Activated T-cell treated with anti-CD3 and anti-CD28 coated beads, Interleukin-2, amount 50 U/mL, for 72 hours (primary cell): ENCODE results near the gene GPC3. TPM values are rescaled to one million over a fixed set of nuclear protein-coding genes. Genes with fewer than 3 reads are reported as not detected.

ENCODE experiments used
- ATAC-seq, 2 donors: fragments of 150-1000 bp; cut with Tn5 transposase; replicated peaks in 1 of 2; 2 replicates each; pipeline ENCODE4 v1.10.0; 2021; ENCODE audit warnings: moderate library complexity in 2 of 2, mild to moderate bottlenecking in 1 of 2
- DNase-seq, 2 donors: peaks; one replicate each; pipeline ENCODE4 v3.0.0; 2021 to 2022; ENCODE audit warnings: mixed read lengths in 1 of 2
- H3K27ac Mint-ChIP-seq: one replicate; pipeline ENCODE4 v1.8.0; 2022; ENCODE audit warnings: mild to moderate bottlenecking, moderate library complexity, mixed read lengths
- H3K27me3 Mint-ChIP-seq: one replicate; pipeline ENCODE4 v1.8.0; 2022; ENCODE audit warnings: low read depth, mixed read lengths
- H3K36me3 Mint-ChIP-seq, 2 donors: one replicate each; pipeline ENCODE4 v1.8.0; 2022; ENCODE audit warnings: mixed read lengths in 2 of 2, mild to moderate bottlenecking in 1 of 2; ENCODE audit not compliant: insufficient read depth in 2 of 2
- H3K4me1 Mint-ChIP-seq: one replicate; pipeline ENCODE4 v1.8.0; 2022; ENCODE audit warnings: low read depth, mixed read lengths
- H3K4me3 Mint-ChIP-seq, 2 donors: one replicate each; pipeline ENCODE4 v1.8.0; 2022; ENCODE audit warnings: mild to moderate bottlenecking in 2 of 2, mixed read lengths in 2 of 2, moderate library complexity in 2 of 2
- H3K9me3 Mint-ChIP-seq, 2 donors: one replicate each; pipeline ENCODE4 v1.8.0; 2022; ENCODE audit warnings: mixed read lengths in 2 of 2
- total RNA-seq, 2 donors: library from RNA; stranded (reverse); gene quantifications; one replicate each; pipeline ENCODE4 v1.2.3, GENCODE V29; 2022

Gene GPC3
- total RNA-seq, 2 donors from 2014 or later, result 0.39 to 0.41 TPM

GRCh38 chrX:133523526-133523925 is 461.9 kb downstream of the GPC3 start:
- Mint-ChIP-seq H3K4me3 (no peak overlapping the region), H3K27ac (no peak overlapping the region), H3K9me3 (no peaks in the 10 kb centered on the region), H3K27me3 (no peaks in the 10 kb centered on the region), H3K4me1 (no peaks in the 10 kb centered on the region), H3K36me3 (no peaks in the 10 kb centered on the region)
- DNase-seq (no peak), ATAC-seq (no peak)

GRCh38 chrX:133523081-133523487 is 462.3 kb downstream of the GPC3 start:
- Mint-ChIP-seq H3K27me3 (no peaks in the 10 kb centered on the region), H3K4me1 (no peaks in the 10 kb centered on the region), H3K36me3 (no peaks in the 10 kb centered on the region), H3K4me3 (no peak overlapping the region), H3K9me3 (no peaks in the 10 kb centered on the region), H3K27ac (no peak overlapping the region)
- DNase-seq (no peak), ATAC-seq (no peak)

GRCh38 chrX:133516686-133517085 is 468.7 kb downstream of the GPC3 start:
- no peak for ATAC-seq
- Mint-ChIP-seq H3K27me3 (peaks cover 11% of the 10 kb centered on the region), H3K36me3 (no peaks in the 10 kb centered on the region), H3K27ac (no peak overlapping the region), H3K4me1 (no peaks in the 10 kb centered on the region), H3K9me3 (no peaks in the 10 kb centered on the region), H3K4me3 (no peak overlapping the region)
- no peak for DNase-seq

- ATAC-seq (no peak), DNase-seq (no peak)
- Mint-ChIP-seq H3K36me3 (no peaks in the 10 kb centered on the region), H3K9me3 (no peaks in the 10 kb centered on the region), H3K27ac (no peak overlapping the region), H3K27me3 (peaks cover 29% of the 10 kb centered on the region), H3K4me1 (no peaks in the 10 kb centered on the region), H3K4me3 (no peak overlapping the region)
These were observed 470.9 kb downstream of the GPC3 start for GRCh38 chrX:133514486-133514885.

- H3K27ac Mint-ChIP-seq, result no peak overlapping the region
- H3K9me3 Mint-ChIP-seq, result no peaks in the 10 kb centered on the region
- DNase-seq, result no peak
- no peak for ATAC-seq
- no peak overlapping the region for H3K4me3 Mint-ChIP-seq
- no peaks in the 10 kb centered on the region for H3K4me1 Mint-ChIP-seq
- H3K36me3 Mint-ChIP-seq, result no peaks in the 10 kb centered on the region
- peaks cover 31% of the 10 kb centered on the region for H3K27me3 Mint-ChIP-seq
These were observed 472.3 kb downstream of the GPC3 start for GRCh38 chrX:133513123-133513522.

- no peak overlapping the region for H3K4me3 Mint-ChIP-seq
- no peak overlapping the region for H3K27ac Mint-ChIP-seq
- DNase-seq (no peak), ATAC-seq (no peak)
- no peaks in the 10 kb centered on the region for H3K4me1 Mint-ChIP-seq
- peaks cover 32% of the 10 kb centered on the region for H3K27me3 Mint-ChIP-seq
- H3K36me3 Mint-ChIP-seq, result no peaks in the 10 kb centered on the region
- H3K9me3 Mint-ChIP-seq, result no peaks in the 10 kb centered on the region
These were observed 474.4 kb downstream of the GPC3 start for GRCh38 chrX:133511041-133511440.

GRCh38 chrX:133497356-133497755 is 488.0 kb downstream of the GPC3 start:
- H3K9me3 Mint-ChIP-seq, result no peaks in the 10 kb centered on the region
- peaks cover 18% of the 10 kb centered on the region for H3K27me3 Mint-ChIP-seq
- no peak overlapping the region for H3K27ac Mint-ChIP-seq
- ATAC-seq (no peak), DNase-seq (no peak)
- H3K36me3 Mint-ChIP-seq, result no peaks in the 10 kb centered on the region
- H3K4me1 Mint-ChIP-seq, result no peaks in the 10 kb centered on the region
- no peak overlapping the region for H3K4me3 Mint-ChIP-seq

- no peak overlapping the region for H3K4me3 Mint-ChIP-seq
- no peaks in the 10 kb centered on the region for H3K36me3 Mint-ChIP-seq
- no peak for DNase-seq
- peaks cover 26% of the 10 kb centered on the region for H3K27me3 Mint-ChIP-seq
- no peak overlapping the region for H3K27ac Mint-ChIP-seq
- no peak for ATAC-seq
- no peaks in the 10 kb centered on the region for H3K9me3 Mint-ChIP-seq
- H3K4me1 Mint-ChIP-seq, result no peaks in the 10 kb centered on the region
These were observed 489.7 kb downstream of the GPC3 start for GRCh38 chrX:133495464-133496391.

- no peak overlapping the region for H3K4me3 Mint-ChIP-seq
- DNase-seq (no peak), ATAC-seq (no peak)
- no peaks in the 10 kb centered on the region for H3K4me1 Mint-ChIP-seq
- peaks cover 30% of the 10 kb centered on the region for H3K27me3 Mint-ChIP-seq
- no peak overlapping the region for H3K27ac Mint-ChIP-seq
- H3K9me3 Mint-ChIP-seq, result no peaks in the 10 kb centered on the region
- no peaks in the 10 kb centered on the region for H3K36me3 Mint-ChIP-seq
These were observed 492.0 kb downstream of the GPC3 start for GRCh38 chrX:133493366-133493765.

GRCh38 chrX:133490955-133491354 is 494.4 kb downstream of the GPC3 start:
- Mint-ChIP-seq H3K4me3 (no peak overlapping the region), H3K36me3 (no peaks in the 10 kb centered on the region), H3K27ac (no peak overlapping the region), H3K4me1 (no peaks in the 10 kb centered on the region), H3K9me3 (no peaks in the 10 kb centered on the region), H3K27me3 (peaks cover 33% of the 10 kb centered on the region)
- no peak for ATAC-seq
- DNase-seq, result no peak
